GM21619 (cell line): ENCODE data around the gene SLC30A2.

Source experiments
- ATAC-seq: cut with Tn5 transposase; IDR thresholded peaks from one replicate; pipeline ENCODE4 v1.9.1; 2021; ENCODE audit not compliant: unreplicated experiment

SLC30A2 gene

DNA sequence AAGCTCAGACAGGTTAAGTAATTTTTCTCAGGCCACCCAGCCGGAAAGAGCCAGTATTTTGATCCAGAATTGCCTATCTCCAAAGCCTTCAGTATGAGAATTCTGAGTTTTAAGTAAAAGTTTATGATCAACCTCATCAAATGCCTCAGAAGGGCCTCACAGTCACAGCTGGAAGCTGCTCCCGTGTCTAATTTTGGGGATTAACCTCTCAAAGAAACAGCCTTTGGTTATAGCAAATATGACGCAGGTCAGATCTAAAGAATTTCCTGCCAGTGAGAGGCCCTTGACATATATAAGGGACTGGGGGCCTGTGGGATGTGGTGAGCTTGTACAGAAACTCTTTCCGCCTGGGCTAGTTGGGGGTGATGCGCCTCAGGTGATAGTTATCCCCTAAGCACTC, 22.1 kb downstream of the SLC30A2 start:
- ATAC-seq, result no peak

DNA sequence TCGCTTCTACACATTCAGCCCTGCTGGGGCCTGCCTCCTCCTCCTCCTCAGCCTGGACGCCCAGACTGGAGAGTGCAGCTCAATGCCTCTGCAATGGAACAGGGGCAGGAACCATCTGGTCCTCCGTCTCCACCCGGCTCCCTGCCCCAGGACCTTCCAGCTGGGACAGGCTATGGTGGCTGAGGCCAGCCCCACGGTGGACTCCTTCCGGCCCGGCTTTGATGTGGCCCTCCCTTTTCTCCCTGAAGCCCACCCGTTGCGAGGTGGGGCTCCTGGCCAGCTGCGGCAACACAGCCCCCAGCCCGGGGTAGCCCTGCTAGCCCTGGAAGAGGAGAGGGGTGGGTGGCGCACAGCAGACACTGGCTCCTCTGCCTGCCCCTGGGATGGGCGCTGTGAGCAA, 22.9 kb downstream of the SLC30A2 start:
- ATAC-seq, result no peak

DNA sequence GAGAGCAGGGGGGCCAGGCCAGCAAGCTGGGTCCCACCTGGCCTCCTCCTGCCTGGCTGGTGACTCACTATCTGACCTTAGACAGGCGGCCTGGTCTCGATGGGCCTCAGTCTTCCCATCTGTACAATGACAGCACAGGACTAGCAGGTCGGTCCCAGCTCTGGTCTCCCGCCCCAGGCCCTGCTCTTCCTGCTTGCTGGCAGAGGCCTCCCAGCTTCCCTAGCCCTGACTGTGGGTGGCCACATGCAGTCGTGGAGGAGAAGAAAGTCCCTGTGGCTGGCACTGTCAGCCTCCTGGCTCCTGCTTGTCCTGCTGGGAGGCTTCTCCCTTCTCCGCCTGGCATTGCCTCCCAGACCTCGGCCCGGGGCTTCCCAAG, 23.5 kb downstream of the SLC30A2 start:
- ATAC-seq, result no peak

DNA sequence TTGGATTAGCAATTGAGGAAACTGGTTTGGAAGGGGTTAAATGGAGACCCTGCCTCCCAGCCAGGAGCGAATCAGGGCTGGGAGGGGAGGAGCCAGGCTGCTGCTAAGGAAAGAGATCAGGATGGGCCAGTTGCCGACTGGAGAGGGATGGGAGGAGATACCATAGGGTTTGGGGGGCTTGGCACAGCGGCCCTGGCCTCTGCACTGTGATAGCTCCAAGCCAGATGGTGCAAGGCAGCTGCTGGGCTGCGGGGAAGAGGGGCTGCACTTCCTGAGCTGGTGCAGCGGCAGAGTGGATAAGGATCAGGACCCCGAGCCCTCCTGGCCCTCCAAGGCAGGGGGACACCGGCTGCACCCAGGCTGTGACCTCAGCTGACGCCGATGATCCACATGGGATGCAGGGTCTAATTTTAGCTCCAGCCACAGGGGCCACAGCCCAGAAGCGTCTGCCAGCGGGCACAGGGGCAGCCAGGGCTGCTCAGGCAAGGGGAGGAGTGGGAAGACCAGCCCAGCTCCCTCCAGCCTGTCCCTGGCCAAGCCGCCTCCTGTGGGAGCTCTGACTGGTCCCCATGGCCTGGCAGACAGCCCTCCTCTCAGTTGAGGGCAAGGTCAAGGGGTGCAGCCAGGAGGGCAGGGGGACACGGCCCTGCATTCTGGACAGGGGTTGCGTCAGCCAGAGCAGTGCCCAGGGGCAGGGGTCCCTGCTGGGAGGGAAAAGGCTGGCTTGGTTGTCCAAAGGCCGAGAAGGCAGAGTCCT, 24.1 kb downstream of the SLC30A2 start, which contains the start of gene EXTL1:
Gene EXTL1, plus strand, starts transcription at position 129 of the 757 bp plus-strand sequence. CDS start 872 bp downstream, outside the sequence.
- ATAC-seq, result no peak

DNA sequence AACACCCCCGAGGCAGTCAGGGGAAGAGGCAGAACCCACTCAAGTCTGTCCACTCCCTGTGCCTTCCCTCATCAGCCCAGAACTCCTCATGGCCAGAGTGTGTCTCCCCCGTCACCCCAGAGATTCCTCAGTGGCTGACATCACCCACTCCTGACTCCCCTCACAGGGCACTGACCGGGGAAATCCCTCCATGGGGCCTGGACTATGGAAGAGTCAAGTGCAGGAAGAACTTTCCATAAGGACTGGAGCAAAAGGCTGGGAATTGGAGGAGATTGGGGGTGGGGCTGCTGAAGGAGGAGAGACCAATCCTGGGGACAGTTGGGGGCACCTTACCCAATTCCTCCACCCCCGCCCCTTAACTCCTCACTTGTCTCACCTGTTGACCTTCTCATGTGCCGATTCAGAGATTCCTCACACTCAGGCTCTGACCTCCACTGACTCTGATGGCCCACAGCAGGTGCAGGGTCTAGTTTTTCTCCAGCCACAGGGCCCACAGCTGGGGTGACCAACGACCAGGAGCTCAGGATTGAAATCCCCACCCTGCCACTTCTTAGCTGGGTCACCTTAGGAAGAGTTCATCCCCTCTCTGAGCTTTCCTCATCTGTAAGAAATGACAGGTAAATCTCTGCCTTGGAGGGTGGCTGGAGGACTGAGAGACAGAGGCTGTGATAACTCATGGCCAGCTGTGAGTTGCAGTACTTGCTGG, 24.8 kb downstream of the SLC30A2 start:
- no peak for ATAC-seq

DNA sequence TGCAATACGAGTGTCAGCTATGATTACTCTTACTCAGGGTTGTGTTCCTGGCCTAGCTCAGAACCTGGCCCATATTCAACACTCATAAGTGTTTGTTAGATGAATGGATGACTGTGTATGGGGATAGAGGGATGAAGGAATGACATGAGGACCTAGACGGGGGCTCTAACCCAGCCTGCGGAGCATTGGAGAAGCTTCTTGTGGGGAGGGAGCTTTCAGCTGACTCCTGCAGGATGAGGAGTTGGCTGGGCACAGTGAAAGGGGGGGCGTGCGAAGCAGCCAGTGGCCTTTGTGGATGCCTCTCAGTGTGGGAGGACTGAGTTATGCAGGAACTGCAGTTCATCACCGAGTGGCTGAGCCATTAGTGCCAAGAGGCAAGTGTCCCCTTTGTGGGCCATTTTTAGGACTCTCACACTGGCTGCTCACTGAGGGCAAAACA, 25.6 kb downstream of the SLC30A2 start:
- ATAC-seq, result no peak

DNA sequence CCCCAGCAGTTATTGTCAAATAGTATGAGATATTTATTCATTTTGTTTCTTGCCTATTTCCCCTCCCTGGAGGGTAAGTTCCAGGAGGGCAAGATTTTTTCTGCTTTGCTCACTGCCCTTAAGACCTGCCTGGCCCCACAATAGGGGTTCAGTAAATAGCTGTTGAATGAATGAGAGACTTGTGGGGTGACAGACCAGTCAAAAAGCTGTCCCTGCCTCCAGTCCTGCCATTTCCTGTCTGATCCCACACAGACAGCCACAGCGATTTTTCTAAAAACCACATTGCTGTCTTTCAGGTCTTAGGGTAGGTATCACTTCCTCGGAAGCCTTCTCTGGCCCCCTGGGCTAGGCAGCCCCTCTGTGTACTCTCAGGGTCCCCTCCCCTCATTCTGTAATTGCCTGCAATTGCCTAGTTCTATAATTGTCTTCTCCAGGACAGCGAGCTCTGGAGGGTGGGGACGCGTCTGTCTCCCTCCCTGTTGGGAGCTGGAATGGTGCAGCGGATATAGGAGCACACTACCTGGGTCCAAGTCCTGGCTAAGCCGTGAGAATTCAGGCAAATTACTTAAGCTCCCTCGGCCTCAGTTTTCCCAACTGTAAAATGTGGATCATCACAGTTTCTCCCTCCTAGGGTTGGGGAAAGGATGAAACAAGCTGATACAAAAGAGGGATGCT, 26.1 kb downstream of the SLC30A2 start:
- ATAC-seq, result no peak

DNA sequence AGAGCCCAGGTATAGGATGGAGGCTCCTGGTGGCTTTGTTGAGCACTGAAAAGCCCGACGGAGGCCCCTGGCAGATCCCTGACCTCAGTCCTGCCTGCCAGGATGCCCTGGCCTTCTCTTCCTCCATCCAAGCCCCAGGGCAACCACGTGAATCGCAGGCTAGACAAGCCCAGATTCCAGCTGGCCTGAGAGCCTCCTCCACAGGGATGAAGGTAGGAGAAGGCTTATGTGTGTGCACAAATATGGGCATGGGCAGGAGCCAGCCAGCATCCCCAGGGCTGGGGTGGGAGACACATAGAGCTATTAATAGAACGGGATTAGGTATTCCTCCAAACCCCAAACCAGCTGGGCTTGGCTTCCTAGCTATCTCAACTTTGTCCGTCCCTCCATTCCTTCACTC, 28.3 kb downstream of the SLC30A2 start:
- no peak for ATAC-seq

DNA sequence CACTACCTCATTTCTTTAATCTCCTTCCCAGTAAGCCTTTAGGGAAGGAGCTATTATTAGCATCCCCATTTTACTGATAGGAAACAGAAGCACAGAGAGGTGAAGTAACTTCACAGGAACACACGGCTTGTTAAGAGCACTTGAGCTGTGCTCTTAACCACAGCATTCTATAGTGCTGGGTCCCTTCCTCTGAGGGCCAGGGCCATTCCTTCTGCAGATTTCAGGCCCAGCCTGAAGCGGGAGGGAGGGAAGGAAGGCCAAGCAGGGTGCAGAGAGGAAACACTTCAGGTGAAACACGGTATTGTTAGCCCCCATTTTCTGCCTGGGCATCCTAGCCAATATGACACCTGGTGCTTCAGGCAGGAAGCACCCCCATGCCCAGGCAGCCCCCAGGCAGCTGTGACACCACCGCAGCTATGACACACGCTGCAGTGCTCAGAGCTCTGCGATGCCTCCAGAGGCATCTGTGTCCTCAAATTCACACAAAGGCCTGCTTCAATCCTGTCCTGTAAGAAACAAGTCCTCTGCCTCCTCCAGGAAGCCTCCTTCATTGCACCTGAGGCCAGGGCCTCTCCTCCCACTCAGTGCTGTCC, 28.9 kb downstream of the SLC30A2 start:
- no peak for ATAC-seq

DNA sequence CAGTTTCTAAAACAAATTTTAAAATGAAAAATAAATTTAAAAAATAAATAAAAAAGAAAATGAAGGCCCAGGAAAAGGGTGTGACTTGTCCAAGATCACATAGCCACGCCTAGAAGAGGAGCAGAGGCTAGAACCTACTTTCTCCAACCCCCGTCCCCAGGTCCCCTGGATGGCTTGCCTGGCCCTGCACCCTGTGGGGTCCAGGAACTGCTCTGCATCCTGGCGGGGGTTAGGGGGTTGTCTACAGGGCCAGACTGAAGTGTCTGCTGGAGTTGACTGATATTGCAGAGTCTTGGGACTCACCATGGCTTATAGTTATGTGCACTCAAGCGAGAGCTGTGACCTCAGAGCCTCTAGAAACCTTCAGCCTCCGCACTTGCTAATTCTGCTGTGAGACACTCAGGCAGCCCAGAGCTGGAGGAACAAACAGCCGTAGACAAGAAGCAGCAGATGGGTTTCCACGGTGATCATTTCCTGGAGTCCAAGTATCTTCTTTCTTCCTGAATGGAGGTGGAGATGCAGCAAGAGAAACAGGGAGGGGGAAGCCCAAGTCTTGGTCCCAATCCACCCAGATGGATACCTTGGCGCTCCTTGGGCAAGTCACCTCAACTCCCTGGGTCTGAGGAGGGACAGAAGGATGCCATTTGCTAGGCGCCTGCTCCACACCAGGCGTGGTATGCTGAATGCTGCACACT, 29.5 kb downstream of the SLC30A2 start:
- ATAC-seq, result no peak

DNA sequence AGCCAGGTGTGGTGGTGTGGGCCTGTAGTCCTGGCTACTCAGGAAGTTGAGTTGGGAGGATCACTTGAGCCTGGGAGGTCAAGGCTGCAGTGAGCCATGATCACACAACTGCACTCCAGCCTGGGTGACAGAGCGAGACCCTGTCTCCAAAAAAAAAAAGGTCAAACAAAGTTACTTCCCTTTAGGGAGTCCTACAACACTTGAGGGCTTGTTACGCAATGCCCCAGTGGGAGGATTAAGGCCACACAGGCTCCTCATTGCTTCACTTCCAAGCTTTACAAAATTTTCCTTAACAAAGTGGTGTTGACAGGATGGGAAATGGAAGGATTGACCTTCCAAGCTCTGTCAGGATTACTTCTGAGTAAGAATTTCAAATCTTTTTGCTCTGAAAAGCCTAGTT, 30.6 kb downstream of the SLC30A2 start:
- ATAC-seq, result no peak

DNA sequence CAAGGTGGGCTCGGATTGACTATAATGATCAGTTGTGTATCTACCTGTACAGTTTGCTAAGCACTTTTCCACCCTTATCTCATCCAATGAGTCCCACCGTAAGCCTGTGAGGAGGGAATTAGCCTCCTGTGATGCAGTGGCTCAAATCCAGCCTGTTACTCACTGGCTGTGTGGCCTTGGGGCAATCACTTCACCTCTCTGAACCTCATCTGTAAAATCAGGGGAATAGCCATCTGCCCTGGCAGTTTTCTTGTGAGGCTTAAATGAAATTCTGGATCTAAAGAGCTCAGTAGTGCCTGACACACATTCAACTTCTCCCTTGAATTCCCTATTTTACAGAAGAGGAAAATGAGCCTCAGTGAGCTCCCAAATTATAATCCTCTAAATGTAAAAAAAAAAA, 31.7 kb downstream of the SLC30A2 start:
- no peak for ATAC-seq

DNA sequence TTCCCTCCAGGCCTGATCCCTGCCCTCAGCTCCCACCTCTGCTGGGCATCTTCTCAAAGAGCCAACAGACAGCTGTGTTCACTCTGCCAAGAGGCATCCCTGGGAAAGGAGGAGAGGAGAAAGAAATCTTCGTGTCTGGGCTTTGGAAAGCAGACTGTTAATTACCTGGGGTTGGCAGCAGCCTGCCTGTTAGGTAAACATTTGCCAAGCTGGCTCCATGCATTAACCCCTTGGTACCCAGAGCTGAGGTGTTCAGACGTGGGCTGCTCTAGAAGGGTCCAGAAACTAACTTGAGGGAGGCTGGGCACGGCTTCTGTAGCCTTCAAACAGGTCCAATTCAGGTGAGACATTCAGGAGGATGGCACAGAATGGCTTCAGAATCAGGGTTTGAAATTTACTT, 33.1 kb downstream of the SLC30A2 start:
- no peak for ATAC-seq

DNA sequence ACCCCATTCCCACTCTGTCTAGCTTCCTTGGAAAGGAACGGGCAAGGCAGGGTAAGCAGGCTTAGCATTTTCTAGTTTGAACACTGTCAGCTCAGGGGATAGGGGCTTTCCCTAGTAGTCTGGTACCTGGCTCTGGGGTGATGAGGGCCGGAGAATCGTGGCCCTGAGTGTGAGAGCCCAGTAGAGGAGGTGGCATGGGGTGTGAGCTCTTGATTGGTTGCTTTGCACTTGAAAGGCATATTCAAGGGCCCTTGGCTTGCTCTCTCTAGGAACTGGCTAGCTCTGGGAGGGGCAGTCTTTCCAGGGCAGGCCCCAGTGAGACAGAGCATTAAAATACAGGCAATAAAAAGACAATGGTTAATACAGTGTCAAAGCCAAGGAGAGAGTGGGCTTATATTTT, 35.1 kb downstream of the SLC30A2 start:
- ATAC-seq, result no peak

DNA sequence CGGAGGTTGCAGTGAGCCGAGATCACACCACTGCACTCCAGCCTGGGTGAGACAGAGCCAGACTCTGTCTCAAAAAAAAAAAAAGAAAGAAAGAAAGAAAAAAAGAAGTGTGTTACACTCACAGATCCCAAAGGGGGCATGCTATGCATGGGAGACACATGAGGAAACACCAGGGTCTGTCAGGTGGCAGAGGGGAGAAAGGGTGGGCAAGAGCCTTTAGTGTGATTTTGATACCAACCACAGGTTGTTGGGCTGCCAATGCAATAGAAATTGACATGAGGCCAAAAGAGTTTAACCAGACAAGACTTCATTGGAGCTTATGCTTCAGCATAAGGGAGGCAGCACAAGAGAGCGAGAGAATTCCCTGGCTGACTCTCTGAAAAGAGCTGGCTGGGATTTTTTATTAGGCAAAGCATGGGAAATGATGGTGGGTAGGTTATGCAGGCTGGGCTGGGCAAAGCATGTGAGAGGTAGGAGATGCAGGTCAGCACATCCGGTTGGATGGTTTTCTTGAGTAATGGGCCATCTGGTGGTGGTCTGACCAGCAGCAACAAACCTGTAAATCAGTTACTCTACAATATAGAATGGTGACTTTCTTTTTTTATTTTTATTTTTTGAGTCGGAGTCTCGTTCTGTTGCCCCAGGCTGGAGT, 36.0 kb downstream of the SLC30A2 start:
- ATAC-seq, result no peak

DNA sequence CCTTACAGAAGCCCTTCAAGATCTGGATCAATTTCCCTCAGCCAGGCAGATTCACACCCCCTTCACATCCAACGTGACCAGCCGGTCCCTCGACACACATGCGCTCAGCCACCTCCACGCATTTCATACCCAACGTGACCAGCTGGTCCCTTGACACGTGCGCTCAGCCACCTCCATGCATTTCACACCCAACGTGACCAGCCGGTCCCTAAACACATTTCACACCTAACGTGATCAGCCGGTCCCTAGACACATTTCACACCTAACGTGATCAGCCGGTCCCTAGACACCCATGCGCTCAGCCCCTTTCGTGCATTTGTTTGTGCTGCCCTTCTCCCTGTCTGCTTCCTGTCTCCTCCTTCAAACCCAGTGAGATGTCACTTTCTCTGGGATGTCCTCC, 39.2 kb downstream of the SLC30A2 start:
- ATAC-seq, result no peak

DNA sequence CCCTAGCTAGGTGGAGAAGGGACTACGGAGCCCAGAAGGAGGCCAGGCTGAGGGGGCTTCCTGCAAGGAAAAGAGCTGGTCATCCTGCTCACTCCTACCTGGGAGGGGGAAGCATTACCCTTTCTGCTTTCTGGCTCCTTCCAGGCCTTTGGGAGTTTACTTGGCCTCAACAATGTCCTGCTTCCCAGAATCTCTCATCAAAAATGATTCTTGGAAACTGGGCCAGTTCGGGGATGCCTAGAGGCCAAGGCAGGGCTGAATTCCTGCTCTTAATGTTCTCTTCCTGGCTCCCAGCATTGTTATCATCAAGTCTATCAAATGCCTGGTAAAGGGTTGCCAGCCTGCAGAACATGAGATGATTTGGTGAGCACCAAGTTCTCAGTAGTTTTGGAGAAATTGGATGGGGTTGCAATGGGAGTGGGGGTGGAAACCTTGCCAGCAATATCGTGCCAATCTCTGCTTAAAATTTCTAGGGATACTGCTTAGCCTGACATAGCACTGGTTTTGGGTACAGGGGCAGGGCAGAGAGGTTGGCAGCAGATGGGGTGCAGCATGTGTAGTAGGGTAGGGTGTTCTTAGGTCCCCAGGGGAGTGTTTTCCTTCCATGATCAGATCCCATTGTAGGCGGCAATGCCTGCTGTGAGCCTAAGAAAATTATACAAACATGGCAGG, 40.3 kb downstream of the SLC30A2 start:
- ATAC-seq, result no peak

DNA sequence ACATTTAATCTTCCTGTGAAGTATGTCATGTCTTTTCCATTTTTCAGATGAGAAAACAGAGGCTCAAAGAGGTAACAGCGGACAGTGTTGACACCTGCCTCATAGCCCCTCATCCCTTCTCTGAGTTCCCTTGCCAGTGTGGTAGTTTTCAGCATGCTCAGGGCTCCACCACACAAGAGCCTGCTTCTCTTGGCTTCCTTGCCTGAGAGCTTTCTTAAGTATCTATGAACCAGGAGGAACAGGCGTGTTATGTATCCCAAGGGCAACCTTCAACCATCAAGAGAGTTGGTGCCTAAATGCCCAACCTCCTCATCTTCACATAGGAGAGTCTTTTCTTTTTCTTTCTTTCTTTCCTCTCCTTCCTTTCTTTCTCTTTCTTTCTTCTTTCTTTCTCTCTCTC, 42.2 kb downstream of the SLC30A2 start:
- no peak for ATAC-seq

DNA sequence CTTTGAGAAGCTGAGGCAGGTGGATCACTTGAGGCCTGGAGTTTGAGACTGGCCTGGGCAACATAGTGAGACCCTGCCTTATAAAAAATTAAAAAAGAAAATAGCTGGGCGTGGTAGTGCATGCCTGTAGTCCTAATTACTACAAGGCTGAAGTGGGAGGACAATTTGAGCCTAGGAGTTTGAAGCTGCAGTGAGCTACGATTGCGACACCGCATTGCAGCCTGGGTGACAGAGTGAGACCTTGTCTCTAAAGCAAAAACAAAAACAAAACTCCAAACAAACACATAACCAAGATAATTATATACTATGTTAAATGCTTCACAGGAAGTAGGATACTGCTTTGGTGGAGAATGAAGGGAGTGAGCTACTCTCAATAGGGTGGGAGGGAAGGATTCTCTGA, 42.7 kb downstream of the SLC30A2 start:
- no peak for ATAC-seq
